Stimulated activated CD8-positive, alpha-beta memory T cell treated with anti-CD3 and anti-CD28 coated beads, Interleukin-7, amount 100 ng/mL, for 24 hours (primary cell): ENCODE measurements around the gene NTM.

Experiments used
- DNase-seq: peaks from one replicate; pipeline ENCODE4 v3.0.0-alpha.2; 2020; ENCODE audit warnings: low read depth

NTM gene

GRCh38 chr11:131549770-131550169 lies 179.4 kb downstream of the NTM start:
- DNase-seq: no peak

- no peak for DNase-seq
Observed at GRCh38 chr11:131560287-131560686, 189.9 kb downstream of the NTM start.

- no peak for DNase-seq
Observed at GRCh38 chr11:131561501-131561900, 191.1 kb downstream of the NTM start.

- DNase-seq: no peak
Observed at GRCh38 chr11:131561972-131562371, 191.6 kb downstream of the NTM start.

GRCh38 chr11:131568318-131568717 lies 197.9 kb downstream of the NTM start:
- DNase-seq: no peak

- no peak for DNase-seq
Observed at GRCh38 chr11:131571571-131571970, 201.2 kb downstream of the NTM start.

GRCh38 chr11:131572423-131572822 lies 202.0 kb downstream of the NTM start:
- DNase-seq: no peak

GRCh38 chr11:131579932-131580387 lies 209.5 kb downstream of the NTM start:
- no peak for DNase-seq

- no peak for DNase-seq
Observed at GRCh38 chr11:131580476-131580875, 210.1 kb downstream of the NTM start.

- no peak for DNase-seq
Observed at GRCh38 chr11:131581046-131581445, 210.6 kb downstream of the NTM start.

- no peak for DNase-seq
Observed at GRCh38 chr11:131582021-131582525, 211.7 kb downstream of the NTM start.

- no peak for DNase-seq
Observed at GRCh38 chr11:131583421-131583820, 213.0 kb downstream of the NTM start.

GRCh38 chr11:131583938-131584337 lies 213.5 kb downstream of the NTM start:
- DNase-seq: no peak

- no peak for DNase-seq
Observed at GRCh38 chr11:131584785-131585592, 214.6 kb downstream of the NTM start.

- no peak for DNase-seq
Observed at GRCh38 chr11:131588057-131588456, 217.6 kb downstream of the NTM start.

- DNase-seq: no peak
Observed at GRCh38 chr11:131591051-131591461, 220.6 kb downstream of the NTM start.

- DNase-seq: no peak
Observed at GRCh38 chr11:131592152-131592551, 221.7 kb downstream of the NTM start.

GRCh38 chr11:131592734-131593133 lies 222.3 kb downstream of the NTM start:
- DNase-seq: no peak

GRCh38 chr11:131593301-131593700 lies 222.9 kb downstream of the NTM start:
- no peak for DNase-seq

GRCh38 chr11:131595797-131596196 lies 225.4 kb downstream of the NTM start:
- DNase-seq: no peak

GRCh38 chr11:131597890-131598289 lies 227.5 kb downstream of the NTM start:
- no peak for DNase-seq

GRCh38 chr11:131598305-131598704 lies 227.9 kb downstream of the NTM start:
- DNase-seq: no peak

GRCh38 chr11:131599285-131599684 lies 228.9 kb downstream of the NTM start:
- DNase-seq: no peak

GRCh38 chr11:131600628-131601027 lies 230.2 kb downstream of the NTM start:
- no peak for DNase-seq
